MCF 10A (cell line): ENCODE measurements around the gene BORA. TPM values are rescaled to one million over a fixed set of nuclear protein-coding genes. Genes with fewer than 3 reads are reported as not detected.

ENCODE experiments used
- BruUV-seq: library from RNA; stranded (reverse); fragments of 400-500 nt; replicated peaks from 2 replicates; lab custom pipeline; 2021; lab: Mats Ljungman, UMichigan
- CTCF ChIA-PET: fragments of 300-600 bp; sonication (Branson Sonifier 250); formaldehyde crosslinking; extraction: SDS; loops from one replicate; lab custom pipeline; 2021; ENCODE audit warnings: antibody characterized with exemption, inconsistent platforms; lab: Yijun Ruan, JAX
- POLR2A ChIA-PET: fragments of 300-600, 350-650 bp; sonication (Branson Sonifier 250); formaldehyde crosslinking; extraction: SDS; loops from one replicate; lab custom pipeline; 2020; ENCODE audit warnings: antibody characterized with exemption, inconsistent platforms; lab: Yijun Ruan, JAX
- DNase-seq: peaks from one replicate; pipeline ENCODE4 v3.0.0-alpha.2; 2018; ENCODE audit not compliant: unreplicated experiment
- H3K27ac Mint-ChIP-seq: one replicate; pipeline ENCODE4 v1.8.0; 2022; ENCODE audit warnings: mild to moderate bottlenecking, low read depth, mixed read lengths; ENCODE audit not compliant: unreplicated experiment
- H3K27me3 Mint-ChIP-seq: one replicate; pipeline ENCODE4 v1.8.0; 2022; ENCODE audit warnings: mixed read lengths; ENCODE audit not compliant: insufficient read depth, unreplicated experiment
- H3K36me3 Mint-ChIP-seq: one replicate; pipeline ENCODE4 v1.8.0; 2022; ENCODE audit warnings: mild to moderate bottlenecking, moderate library complexity, mixed read lengths; ENCODE audit not compliant: insufficient read depth, unreplicated experiment
- H3K4me1 Mint-ChIP-seq: one replicate; pipeline ENCODE4 v1.8.0; 2022; ENCODE audit warnings: mixed read lengths; ENCODE audit not compliant: insufficient read depth, unreplicated experiment
- H3K4me3 Mint-ChIP-seq: one replicate; pipeline ENCODE4 v1.8.0; 2022; ENCODE audit warnings: mild to moderate bottlenecking, moderate library complexity, mixed read lengths; ENCODE audit not compliant: unreplicated experiment
- H3K9me3 Mint-ChIP-seq: one replicate; pipeline ENCODE4 v1.8.0; 2022; ENCODE audit warnings: mixed read lengths; ENCODE audit not compliant: unreplicated experiment
- intact Hi-C: fragments of 100-400 bp; cut with micrococcal nuclease; formaldehyde crosslinking; loops from 2 replicates; pipeline ENCODE4 v1.14.1; 2022
- total RNA-seq: library from RNA; stranded (reverse); gene quantifications from 2 replicates; pipeline ENCODE4 v1.2.3, GENCODE V29; 2022
- TF ChIP-seq, protein P1 (sequence below): fragments of 200-600 bp; IDR thresholded peaks from one replicate; pipeline ENCODE4 v1.8.0; 2022; ENCODE audit warnings: antibody characterized with exemption, mild to moderate bottlenecking; ENCODE audit not compliant: unreplicated experiment

The BORA gene
- total RNA-seq, 1 experiment from 2014 or later, result 14.1 TPM

DNA sequence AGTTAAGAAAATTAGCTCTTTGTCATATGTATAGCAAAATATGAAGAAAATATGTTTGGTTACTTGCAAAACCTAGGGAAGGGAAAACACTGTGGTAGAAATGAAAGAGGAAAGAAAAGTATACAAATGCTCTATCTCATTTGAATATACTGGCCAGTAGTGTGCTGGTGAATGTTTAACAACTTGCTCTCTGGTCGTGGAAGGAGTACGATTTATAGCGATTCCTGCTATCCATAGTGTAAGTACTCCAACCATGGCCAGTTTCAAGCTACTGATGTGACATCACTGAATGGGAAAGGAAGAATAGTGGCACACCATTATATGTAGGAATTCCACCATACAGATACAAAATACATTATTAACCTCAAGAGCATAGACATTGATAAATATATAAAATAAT, 9.3 kb downstream of the BORA start:
- POLR2A ChIA-PET, result interaction anchor here (5.7 kb wide), 1 partner anchor 8 kb away, joined by 28 read pairs; the partner anchor contains the start of genes BORA and MZT1
- Mint-ChIP-seq H3K36me3 (peaks cover 7% of the 10 kb centered on the region), H3K27ac (peak overlapping the region; percentile 55)

GRCh38 chr13:72740015-72740414, 12.3 kb downstream of the BORA start:
- TF ChIP-seq, protein P1, sequence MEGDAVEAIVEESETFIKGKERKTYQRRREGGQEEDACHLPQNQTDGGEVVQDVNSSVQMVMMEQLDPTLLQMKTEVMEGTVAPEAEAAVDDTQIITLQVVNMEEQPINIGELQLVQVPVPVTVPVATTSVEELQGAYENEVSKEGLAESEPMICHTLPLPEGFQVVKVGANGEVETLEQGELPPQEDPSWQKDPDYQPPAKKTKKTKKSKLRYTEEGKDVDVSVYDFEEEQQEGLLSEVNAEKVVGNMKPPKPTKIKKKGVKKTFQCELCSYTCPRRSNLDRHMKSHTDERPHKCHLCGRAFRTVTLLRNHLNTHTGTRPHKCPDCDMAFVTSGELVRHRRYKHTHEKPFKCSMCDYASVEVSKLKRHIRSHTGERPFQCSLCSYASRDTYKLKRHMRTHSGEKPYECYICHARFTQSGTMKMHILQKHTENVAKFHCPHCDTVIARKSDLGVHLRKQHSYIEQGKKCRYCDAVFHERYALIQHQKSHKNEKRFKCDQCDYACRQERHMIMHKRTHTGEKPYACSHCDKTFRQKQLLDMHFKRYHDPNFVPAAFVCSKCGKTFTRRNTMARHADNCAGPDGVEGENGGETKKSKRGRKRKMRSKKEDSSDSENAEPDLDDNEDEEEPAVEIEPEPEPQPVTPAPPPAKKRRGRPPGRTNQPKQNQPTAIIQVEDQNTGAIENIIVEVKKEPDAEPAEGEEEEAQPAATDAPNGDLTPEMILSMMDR, result no peak
- peaks cover 12% of the 10 kb centered on the region for H3K4me1 Mint-ChIP-seq
- no peak overlapping the region for H3K27ac Mint-ChIP-seq
- intact Hi-C loops, result no loop called here
- CTCF ChIA-PET, result interaction anchor here (0.6 kb wide), 1 partner anchor 12 kb away, joined by 3 read pairs; no protein-coding TSS in a partner anchor
- BruUV-seq, result no TSS peak
- no peak for DNase-seq
- H3K36me3 Mint-ChIP-seq, result peaks cover 17% of the 10 kb centered on the region
- POLR2A ChIA-PET, result interaction anchor here (5.7 kb wide), 1 partner anchor 11 kb away, joined by 28 read pairs; the partner anchor contains the start of genes BORA and MZT1
- no peaks in the 10 kb centered on the region for H3K27me3 Mint-ChIP-seq
- H3K4me3 Mint-ChIP-seq, result no peak overlapping the region
- H3K9me3 Mint-ChIP-seq, result no peaks in the 10 kb centered on the region

More for the DNA sequence above, 9.3 kb downstream of the BORA start:
- CTCF ChIA-PET, result no interaction called here
- DNase-seq, result no peak
- BruUV-seq, result no TSS peak
- Mint-ChIP-seq H3K4me1 (peaks cover 12% of the 10 kb centered on the region), H3K27me3 (no peaks in the 10 kb centered on the region), H3K9me3 (no peaks in the 10 kb centered on the region), H3K4me3 (no peak overlapping the region)
- intact Hi-C loops, result no loop called here
- TF ChIP-seq, protein P1, result no peak

DNA sequence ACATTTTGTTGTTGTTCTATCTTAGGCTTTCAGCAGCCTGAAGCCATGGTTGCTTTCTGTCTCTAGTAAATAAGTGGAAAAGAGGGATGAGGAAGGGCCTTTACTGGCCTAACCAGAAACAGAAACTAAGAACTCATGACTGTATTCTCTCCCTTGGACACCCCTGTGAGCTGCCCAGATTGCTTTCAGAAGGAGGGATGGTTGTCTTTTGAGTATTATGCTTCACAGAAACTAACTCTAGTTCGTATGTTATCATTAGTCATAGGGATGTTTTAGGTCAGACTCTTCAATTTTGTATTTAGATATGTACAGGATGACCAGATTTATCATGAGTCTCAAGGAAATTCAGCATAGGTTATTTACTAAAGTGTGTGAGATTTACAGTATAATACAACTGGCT, 17.5 kb downstream of the BORA start:
- ChIA-PET CTCF (no interaction called here), POLR2A (interaction anchor here (1.6 to 2.0 kb wide), 2 partner anchors 16 to 26 kb away, joined by 3 to 5 read pairs; no protein-coding TSS in a partner anchor)
- no peak overlapping the region for H3K27ac Mint-ChIP-seq
- no peak for DNase-seq
- TF ChIP-seq, protein P1, result no peak
- peaks cover 55% of the 10 kb centered on the region for H3K36me3 Mint-ChIP-seq
- no peak overlapping the region for H3K4me3 Mint-ChIP-seq
- H3K4me1 Mint-ChIP-seq, result peaks cover 6% of the 10 kb centered on the region
- H3K27me3 Mint-ChIP-seq, result no peaks in the 10 kb centered on the region
- BruUV-seq, result no TSS peak
- intact Hi-C loops, result no loop called here
- no peaks in the 10 kb centered on the region for H3K9me3 Mint-ChIP-seq

- CTCF ChIA-PET, result interaction anchor here (0.5 to 0.7 kb wide), 2 partner anchors 20 to 41 kb away, joined by 3 read pairs; no protein-coding TSS in a partner anchor
- H3K36me3 Mint-ChIP-seq, result peaks cover 82% of the 10 kb centered on the region
- intact Hi-C loops, result no loop called here
- TF ChIP-seq, protein P1, result no peak
- BruUV-seq, result no TSS peak
- POLR2A ChIA-PET, result interaction anchor here (1.3 kb wide), 1 partner anchor 23 kb away, joined by 5 read pairs; the partner anchor contains the start of gene BORA
- no peaks in the 10 kb centered on the region for H3K4me1 Mint-ChIP-seq
- no peak overlapping the region for H3K27ac Mint-ChIP-seq
- DNase-seq, result no peak
- no peaks in the 10 kb centered on the region for H3K9me3 Mint-ChIP-seq
- H3K27me3 Mint-ChIP-seq, result no peaks in the 10 kb centered on the region
- H3K4me3 Mint-ChIP-seq, result no peak overlapping the region
These were observed 23.5 kb downstream of the BORA start for GRCh38 chr13:72751220-72751619.
